Lung microvascular endothelial cell (primary cell): ENCODE results near the gene IDH1. TPM values are rescaled to one million over a fixed set of nuclear protein-coding genes. Genes with fewer than 3 reads are reported as not detected.
"Not testable (repeated sequence)": the region's sequence is repeated elsewhere in the genome, so short reads cannot be mapped to it uniquely, and the experiment has no call there.

Experiments used
- DNase-seq, 2 donors: peaks; one replicate each; pipeline versions ENCODE4 v3.0.0 to v3.0.0-alpha.2; 2010; ENCODE audit warnings: low read depth in 2 of 2
- total RNA-seq: library from RNA; depleted of rRNA; stranded (reverse); fragments of >200 nt; gene quantifications from 2 replicates; pipeline ENCODE4 v1.2.1, GENCODE V29; 2014

Gene IDH1
- total RNA-seq, 1 donor from 2014 or later, result 69.2 TPM

DNA sequence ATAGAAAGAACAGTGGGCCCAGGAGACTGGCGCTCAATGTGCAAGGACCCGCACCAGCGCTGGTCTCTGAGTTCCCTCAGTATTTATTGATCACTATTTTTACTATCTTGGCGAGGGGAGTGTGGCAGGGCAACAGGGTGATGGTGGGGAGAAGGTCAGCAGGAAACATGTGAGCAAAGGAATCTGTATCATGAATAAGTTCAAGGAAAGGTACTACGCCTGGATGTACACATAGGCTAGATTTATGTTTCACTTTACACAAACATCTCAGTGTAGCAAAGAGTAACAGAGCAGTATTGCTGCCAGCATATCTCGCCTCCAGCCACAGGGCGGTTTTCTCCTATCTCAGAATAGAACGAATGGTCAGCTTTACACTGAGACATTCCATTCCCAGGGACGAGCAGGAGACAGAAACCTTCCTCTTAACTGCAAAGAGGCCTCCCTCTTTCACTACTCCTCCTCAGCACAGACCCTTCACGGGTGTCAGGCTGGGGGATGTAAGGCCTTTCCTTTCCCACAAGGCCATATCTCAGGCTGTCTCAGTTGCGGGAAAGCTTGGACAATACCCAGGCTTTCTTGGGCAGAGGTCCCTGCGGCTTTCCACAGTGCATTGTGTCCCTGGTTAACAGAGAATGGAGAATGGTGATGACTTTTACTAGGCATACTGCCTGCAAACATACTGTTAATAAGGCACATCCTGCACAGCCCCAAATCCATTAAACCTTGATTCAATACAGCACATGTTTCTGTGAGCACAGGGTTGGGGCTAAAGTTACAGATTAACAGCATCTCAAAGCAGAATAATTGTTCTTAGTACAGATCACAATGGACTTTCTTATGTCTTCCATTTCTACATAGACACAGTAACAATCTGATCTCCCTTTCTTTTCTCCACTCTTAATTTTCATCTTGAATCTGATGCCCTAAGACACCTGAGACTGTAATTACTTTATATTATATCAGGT, 2.3 kb upstream of the IDH1 start:
- DNase-seq, result not testable (repeated sequence)

DNA sequence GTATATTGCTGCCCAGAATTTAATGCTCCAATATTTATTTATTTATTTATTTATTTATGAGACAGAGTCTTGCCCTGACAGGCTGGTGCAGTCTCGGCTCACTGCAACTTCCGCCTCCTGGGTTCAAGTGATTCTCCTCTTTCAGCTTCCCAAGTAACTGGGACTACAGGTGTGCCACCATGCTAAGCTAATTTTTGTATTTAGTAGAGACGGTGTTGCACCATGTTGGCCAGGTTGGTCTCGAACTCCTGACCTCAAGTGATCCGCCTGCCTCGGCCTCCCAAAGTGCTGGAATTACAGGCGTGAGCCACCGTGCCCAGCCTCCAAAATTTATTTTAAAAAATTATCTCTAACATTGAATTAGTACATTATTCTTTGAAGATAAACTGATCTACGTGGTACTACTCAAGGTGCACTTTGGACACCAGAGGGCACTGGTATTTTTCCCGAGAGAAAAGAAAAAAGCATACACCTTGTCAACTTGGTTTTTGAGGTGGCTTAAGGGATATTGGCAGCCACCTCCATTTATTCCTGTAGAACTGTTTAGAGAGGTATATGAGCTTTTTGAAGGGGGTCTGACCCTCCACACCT, 1.4 kb upstream of the IDH1 start:
- DNase-seq, result no peak

DNA sequence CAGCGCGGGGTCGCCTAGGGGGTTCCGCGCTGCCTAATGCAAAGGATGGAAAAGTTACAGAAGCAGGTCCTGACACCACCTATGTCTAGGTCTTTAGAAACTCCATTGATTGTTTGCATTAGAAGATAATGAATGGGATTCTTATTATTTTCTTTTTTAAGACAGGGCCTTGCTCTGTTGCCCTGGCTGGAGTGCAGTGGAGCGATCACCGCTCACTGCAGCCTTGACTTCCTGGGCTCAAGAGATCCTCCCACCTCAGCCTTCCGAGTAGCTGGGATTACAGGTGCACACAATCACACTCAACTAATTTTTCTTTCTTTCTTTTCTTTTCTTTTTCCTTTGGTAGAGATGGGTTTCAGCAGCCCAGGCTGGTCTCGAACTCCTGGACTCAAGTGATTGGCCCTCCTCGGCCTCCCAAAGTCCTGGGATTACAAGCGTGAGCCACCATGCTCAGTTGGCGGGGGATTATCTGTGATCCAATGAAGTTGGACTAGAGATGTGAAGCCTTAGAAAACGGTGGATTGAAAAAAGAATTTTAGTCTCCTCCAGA, 761 bp upstream of the IDH1 start:
- no peak for DNase-seq

DNA sequence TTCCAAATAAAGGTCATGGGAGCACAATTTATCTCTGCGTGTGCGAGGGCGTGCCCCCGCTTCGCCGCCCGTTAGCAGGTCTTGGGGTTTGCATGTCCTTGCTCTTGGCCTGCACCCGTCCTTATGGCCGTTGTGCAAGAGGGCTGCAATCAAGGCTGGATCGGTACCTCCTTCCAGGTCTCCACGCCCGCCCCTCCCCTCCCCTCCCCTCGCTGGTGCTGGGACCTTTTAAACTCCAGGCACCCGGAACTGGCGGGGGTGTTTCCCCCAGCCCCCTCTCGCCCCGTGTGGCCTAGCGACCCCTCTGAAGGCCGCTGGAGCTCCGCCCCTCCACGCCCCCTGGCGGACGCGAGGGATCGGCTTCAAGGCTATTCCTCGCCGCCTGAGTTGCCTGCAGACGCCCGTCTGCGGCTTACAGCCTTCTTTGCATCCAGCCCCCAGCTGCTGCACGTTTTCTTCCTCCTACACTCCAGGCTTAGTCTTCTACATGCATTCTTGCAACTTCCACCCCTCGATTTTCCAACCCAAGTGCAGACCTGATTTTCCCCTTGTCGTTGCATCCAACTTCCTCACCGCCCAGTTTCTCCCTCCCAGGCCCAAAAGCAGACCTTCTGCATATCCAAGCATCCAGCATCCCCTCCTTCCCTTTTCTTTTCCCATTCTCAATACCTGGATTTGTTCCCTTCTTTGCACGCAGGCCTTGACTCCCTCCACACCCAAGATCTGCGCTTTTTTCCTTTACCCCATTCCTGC, 577 bp downstream of the IDH1 start:
- peak; percentile 75 to 81 for DNase-seq

DNA sequence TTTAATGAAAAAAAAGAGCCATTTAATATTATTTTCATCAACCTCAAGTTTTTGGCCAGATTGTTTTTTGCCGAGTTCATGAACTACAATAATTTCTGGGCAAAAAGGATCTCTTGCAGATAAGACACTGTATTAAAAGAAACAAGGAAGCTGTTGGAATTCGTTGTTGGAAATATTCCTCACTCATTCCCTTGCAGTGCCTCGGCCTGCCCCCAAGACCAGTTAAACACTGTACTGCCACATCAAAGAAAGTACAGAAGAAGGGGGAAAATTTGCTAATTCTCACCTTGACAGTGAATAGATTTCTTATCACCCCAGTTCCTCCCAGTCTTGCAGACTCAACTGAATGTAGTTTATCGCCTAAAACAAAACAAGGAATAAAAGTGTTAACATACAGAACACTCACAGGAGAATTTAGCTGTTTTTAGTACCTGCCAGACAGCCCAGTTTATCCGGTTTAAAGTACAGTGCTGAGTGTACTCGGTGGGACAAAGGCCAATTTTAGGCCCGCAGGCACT, 1.2 kb downstream of the IDH1 start:
- no peak for DNase-seq

DNA sequence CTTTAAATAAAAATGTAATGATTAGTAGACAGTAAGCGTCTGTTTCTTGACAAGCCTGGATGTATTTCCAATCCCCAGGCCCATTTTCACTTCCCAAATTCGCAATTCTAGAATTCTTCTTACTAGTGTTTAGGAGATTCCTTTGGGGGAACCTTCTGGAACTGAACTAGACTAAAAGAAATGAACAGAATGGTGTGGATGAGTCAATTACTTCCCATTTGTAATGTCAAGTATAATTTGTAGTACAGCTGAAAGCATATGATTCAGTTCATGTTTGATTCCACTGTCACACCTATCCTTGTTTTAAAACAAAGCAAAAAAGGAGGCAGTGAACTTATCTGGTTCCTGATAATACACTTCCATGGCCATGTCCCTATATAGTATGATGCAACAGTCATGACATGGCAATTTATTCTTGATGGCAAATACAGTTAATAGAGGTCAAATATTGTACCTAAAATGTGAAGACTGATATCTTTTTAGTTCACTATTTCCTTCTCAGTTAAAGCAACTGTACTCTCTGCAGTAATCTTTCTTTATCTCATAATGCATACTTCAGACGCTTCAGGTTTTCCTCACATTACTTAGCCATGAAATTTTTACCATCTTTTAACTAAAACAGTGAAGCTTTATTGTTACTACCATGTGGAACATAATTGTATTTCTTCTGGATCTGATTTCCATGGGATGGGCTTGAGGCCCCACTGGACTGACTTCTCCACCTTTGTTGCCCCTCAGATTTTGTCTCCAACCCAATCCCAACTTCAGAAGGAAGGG, 2.0 kb downstream of the IDH1 start:
- DNase-seq, result no peak

DNA sequence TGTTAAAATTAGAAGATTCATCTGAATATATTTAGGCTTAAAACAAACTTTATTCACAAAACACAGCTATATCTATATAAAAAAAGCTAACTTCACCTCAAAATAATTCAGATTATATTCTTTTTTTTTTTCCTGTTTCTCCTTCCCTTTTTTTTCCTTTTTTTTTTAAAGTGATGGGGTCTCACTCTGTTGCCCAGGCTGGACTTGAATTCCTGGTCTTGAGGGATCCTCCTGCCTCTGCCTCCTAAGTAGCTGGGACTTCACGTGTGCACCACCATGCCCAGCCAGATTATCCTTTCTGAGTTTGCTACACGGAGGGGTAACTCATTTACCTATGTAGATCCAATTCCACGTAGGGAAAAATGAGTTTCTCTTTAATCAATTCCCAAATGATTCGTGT, 3.8 kb downstream of the IDH1 start:
- DNase-seq, result no peak

DNA sequence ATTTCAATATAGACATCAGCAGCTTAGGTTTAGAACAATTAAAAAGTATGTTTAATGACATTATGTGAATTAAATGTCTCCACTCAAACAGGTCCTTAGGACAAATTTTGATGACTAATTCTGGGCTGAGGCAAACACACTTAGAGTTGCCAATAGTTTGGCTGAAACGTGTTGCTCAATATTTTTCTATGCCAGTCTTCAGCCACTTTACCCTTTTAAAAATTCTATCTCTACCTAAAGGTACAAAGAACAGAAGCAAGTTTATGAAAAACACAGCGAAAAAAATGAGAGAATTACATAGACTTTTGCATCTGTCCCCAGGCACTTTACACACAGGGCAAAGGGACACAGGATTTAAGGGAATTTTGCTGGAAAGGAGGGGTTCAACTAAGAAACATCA, 4.5 kb downstream of the IDH1 start:
- DNase-seq, result peak in 1 of 2 donors; percentile 14

DNA sequence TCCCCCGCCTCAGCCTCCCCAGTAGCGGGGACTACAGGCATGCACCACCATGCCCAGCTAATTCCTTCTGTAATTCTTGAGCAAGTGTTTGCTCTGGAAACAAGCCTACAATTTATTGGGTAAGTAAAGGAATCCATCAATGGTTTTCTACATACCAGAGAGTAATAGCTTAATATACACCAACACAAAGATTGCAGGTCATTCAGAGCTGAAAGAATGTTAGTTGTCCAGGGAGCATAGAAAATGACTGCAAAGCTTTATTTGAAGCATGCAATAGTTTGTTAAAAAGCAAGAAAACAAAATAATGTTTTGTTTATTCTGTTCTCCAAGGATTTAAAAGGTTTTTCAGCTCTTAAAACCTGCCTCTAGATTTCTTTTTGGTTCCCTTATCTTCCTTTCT, 5.6 kb downstream of the IDH1 start:
- no peak for DNase-seq

DNA sequence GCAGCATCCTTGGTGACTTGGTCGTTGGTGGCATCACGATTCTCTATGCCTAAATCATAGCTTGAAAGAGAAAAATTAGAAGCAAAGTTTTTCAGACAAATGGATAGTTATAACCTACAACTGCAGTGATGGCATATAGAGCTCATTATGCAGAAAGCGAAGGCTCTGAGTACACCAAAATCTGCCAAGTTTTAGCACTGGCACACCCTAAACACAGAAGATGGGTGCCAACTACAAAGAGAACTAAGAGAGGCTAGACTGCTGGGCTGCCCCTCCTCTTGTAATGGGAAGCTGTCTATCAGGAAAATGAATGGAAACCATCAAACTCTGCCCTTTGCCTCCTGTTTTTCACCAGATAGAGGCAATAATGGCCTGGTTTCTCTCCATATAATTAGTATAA, 6.3 kb downstream of the IDH1 start:
- no peak for DNase-seq

DNA sequence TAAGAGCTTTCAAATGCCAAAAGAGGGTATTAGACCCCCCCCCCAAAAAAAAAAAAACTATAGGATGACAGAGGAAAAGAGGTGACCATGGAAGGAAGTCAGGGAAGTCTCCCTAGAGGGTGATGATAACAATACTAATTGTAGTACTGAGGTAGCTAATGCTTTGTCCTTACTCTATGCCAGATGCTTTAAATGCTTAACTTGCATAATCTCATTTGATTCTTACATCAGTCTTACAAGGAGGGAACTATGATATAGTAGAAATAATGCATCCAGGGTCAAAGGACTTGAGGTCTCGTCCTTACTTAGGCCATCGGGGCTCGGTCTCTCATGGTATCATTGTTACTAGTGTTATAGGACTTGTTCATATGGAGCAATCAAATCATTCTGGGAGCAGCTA, 9.1 kb downstream of the IDH1 start:
- no peak for DNase-seq

DNA sequence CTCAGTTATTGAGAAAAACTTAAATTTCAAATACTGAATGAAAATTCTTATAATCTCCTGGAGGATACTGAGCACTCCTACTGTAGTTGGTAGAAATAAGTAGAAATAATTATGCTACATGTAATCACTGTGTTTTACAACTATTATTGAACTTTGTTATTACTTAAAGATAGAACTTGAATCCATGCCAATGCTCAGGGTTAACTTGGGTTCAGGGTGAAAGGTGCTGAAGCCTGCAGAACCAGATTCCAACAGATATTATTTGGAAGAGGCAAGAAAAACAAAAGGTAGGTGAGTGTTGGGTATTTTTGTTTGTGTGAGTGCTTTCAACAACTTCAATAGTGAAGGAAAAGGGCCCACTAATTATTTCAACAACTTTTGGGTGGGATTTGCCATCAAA, 10.4 kb downstream of the IDH1 start:
- no peak for DNase-seq

DNA sequence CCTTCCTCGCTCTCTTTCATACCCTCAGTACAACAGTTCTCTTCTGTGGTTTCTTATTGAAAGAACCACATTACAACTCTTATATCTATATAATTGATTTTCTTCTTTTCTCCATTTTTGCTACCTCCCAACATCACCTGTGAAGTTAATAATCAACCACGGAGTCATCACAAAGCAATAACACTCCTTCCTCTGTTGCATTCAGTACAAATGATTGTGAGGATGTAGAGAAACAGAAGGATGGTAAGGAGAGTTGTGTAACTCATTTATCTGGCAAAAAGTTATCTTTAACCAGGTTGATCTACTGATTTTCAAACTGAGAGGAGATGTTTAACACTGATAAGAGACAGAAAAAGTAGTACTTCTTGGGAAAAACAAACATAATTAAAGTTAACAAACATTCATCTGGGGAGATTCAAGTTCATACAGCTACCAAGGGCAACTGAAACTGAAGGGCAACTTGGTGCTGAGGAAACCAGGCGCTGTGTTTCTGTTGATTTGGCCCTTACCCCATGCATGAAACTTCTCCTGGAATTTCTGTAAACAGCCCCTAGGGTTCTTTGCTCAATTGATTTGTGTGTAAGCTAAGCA, 14.2 kb downstream of the IDH1 start:
- no peak for DNase-seq

DNA sequence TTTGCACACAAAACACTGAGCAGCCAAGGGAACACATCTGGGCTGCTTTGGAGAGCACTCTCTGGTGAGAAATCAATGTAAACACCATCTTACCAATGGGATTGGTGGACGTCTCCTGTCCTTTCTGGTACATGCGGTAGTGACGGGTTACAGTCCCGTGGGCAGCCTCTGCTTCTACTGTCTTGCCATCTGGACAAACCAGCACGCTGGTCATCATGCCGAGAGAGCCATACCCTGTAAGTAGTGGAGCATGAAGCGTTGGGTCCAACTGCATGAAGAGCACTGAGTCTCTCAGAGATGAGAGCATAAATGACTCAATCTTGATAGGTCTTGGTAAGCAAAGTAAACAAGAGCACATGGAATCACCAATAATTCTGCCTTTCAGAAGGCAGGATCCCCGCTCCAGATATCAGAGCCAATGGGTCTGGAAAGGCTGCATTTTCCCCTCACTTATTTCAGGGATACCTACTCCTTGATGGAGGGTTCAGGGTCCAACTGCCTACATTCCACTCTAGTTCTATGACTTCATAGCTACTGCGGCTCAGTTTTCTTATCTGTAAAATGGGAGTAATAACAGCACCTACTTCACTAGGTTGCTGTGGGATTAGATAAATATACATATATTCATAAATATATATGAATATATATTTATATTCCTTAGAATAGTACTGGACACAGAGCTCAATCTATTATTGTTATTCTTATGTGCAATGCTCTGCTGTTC, 14.9 kb downstream of the IDH1 start:
- DNase-seq, result no peak

DNA sequence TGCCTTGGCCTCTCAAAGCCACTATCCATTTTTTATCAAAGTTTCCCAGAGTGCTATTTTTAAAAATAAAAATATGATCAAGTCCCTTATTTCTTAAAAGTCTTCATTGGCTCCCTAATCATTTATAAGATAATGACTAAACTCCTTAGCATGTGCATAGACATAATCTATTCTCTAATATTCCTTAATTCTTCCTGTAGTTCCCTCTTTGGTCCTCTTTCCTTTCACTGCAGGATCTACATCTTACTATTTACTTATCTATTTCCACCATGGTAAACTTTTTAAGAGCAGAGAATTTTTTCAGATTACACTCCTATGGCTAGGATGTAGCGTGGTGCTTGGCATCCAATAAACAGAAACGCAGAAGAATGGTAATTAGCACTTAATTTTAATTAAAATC, 19.0 kb downstream of the IDH1 start:
- no peak for DNase-seq

DNA sequence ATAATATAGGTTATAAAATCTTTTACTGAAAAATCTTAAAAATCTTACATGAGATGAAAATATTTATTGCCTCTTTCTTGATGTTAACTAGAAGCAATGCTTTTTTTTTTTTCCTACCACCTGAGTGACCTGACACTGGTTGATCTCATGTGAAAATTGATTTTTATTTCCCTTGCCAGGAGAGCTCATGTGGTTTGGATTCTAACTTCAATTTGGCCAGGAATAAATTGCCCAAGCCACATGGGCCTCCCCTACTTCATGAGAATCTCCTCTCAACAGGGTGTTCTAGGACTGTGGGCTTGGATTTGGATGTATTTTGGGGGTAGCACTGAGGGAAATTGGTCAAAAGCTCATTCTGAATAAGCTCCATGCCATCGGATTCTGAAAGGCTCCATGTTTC, 20.1 kb downstream of the IDH1 start:
- DNase-seq, result no peak

DNA sequence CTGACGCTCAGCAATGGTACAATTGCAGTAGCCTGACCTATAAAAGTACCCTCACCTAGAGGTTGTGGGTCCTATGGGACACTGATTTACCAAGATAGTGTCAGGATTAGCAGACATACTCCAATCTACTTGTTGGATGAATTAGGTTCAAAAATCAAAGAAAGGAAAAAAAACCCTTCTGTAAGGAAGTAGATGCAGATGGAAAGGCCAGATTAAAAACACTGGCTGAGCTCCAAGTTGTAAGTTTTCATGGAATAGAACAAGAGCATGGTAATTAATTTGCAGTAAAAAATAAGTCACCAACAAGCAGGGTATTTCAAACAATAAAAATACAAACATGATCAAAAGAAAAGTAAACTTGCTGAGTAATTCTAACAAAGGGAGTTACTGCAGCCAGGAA, 26.4 kb downstream of the IDH1 start:
- DNase-seq, result peak; percentile 20 to 45

DNA sequence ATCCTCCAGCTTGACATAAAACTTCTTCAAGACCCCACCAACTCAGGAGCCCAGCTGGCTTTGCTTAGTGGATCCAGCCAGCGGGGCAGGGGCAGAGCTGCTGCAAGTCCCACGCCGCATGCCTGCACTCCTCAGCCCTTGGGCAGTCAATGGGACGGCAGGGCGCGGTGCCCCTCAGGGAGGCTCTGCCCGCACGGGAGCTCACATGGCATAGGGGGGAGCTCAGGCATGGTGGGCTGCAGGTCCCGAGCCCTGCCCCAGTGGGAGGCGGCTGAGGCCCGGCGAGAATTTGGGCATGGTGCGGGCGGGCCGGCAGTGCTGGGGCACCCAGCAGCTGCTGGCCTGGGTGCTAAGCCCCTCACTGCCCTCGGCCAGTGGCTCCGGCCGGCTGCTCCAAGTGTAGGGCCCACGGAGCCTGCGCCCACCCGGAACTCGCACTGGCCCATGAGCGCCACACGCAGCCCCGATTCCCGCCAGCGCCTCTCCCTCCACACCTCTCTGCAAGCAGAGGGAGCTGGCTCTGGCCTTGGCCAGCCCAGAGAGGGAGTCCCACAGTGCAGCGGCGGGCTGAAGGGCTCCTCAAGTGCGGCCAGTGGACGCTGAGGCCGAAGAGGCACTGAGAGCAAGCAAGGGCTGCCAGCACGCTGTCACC, 27.2 kb downstream of the IDH1 start:
- no peak for DNase-seq

DNA sequence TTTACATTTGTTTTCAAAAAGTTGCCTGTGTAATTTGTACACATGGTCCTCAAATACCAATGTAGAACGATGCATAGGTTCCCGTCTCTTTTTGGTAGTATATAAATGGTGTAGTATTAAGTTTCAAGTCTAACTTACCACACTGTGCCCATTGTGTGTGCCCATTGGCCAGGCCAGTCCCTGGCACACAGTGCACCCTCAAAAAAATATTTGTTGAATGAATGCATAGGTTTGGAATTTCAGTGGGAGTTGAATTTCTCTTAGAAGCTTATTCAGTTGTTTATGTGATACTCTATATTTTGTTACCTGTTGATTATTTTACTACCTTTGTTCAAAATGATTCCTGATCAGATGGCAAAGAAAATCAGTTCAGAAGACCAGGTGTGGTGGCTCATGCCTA, 30.1 kb downstream of the IDH1 start:
- DNase-seq, result no peak
